HEK293 (cell line): ENCODE measurements around the gene STARD5.

Experiments used
- ZBTB49 ChIP-seq: fragments of 450-650 bp; formaldehyde crosslinking; IDR thresholded peaks from 2 replicates; pipeline ENCODE4 v1.5.1; 2016; ENCODE audit warnings: missing biosample characterization, missing genetic modification characterization, low read depth
- ZNF266 ChIP-seq: fragments of 450-650 bp; formaldehyde crosslinking; IDR thresholded peaks from 2 replicates; pipeline ENCODE4 v1.5.1; 2016; ENCODE audit warnings: missing biosample characterization, missing genetic modification characterization, low read depth
- ZNF514 ChIP-seq: fragments of 450-650 bp; formaldehyde crosslinking; IDR thresholded peaks from 2 replicates; pipeline ENCODE4 v1.5.1; 2016; ENCODE audit warnings: missing biosample characterization, missing genetic modification characterization
- ZSCAN4 ChIP-seq: fragments of 450-650 bp; formaldehyde crosslinking; IDR thresholded peaks from 2 replicates; pipeline ENCODE4 v1.5.1; 2017; ENCODE audit warnings: missing biosample characterization, missing genetic modification characterization

DNA sequence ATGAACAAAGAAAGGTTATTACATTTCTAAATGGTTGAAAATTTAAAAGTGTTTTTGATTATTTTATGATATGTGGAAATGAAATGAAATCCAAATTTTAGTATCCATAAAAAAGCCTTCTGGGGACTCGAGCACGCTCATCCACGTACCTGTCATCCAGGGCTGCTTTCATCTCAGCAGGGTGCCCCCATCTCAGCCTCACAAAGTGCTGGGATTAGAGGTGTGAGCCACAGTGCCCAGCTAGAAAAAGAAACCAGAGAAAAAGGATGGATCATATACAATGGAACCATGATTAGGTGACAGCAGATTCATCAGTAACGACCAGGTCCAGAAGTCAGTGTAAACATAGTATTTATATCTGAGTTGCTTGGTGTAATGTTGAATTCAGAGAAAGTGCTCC, 49.7 kb downstream of the STARD5 start:
- TF ChIP-seq ZSCAN4 (tag by site-specific recombination) (no peak), ZNF514 (tag by site-specific recombination) (no peak), ZNF266 (no peak), ZBTB49 (tag by site-specific recombination) (no peak)
